CD4-positive, alpha-beta T cell treated with Interleukin-15 for 1 hour (primary cell): ENCODE results near the gene IFITM2.
"Not testable (repeated sequence)": the region's sequence is repeated elsewhere in the genome, so short reads cannot be mapped to it uniquely, and the experiment has no call there.

ENCODE experiments used
- DNase-seq: peaks from one replicate; pipeline ENCODE4 v3.0.0-alpha.2; 2020

IFITM2 gene

GRCh38 chr11:311013-311748 is 3.6 kb downstream of the IFITM2 start:
- not testable (repeated sequence) for DNase-seq

- no peak for DNase-seq
Observed at GRCh38 chr11:312092-312816, 4.6 kb downstream of the IFITM2 start.

DNA sequence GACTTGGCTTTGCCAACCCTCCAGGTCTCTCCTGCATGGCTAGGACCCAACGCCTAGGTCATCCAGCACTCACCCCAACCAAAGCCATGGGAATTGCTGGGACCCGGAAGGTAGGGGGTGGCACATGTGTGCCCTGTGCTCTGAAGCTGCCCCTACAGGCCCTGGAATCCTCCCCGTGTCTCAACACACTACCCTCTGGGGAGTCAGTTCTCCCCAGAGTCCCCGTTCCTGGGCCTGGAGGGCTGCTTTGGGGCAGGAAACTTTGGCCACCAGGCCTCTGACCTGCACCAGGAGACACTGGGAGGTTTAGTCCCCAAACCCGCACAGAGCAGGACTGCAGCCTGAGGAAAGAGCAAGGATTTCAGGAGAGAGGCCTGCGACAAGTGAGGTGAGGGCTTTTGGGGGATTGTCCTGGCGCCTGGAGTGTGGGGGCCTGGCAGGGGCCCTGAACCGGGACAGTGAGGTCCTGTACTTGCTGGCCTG is 5.7 kb downstream of the IFITM2 start:
- DNase-seq: no peak

DNA sequence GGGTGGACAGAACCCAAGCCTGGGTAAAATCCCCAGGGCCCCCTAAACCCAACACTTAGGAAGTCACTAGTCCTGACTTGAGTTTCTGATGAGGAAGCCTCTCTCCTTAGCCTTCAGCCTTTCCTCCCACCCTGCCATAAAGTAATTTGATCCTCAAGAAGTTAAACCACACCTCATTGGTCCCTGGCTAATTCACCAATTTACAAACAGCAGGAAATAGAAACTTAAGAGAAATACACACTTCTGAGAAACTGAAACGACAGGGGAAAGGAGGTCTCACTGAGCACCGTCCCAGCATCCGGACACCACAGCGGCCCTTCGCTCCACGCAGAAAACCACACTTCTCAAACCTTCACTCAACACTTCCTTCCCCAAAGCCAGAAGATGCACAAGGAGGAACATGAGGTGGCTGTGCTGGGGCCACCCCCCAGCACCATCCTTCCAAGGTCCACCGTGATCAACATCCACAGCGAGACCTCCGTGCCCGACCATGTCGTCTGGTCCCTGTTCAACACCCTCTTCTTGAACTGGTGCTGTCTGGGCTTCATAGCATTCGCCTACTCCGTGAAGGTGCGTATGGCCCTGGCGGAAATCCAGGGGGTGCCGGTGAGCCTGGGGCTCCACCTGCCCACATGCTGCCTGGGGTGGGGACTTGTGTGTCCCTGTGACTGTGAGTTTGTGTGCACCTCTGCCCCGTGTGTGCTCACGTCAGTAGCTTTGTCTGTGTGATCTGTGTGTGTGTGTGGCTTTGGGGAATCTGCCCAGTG is 6.4 kb downstream of the IFITM2 start, which contains the start of gene IFITM1:
Gene IFITM1, plus strand, starts transcription at position 254 of the 767 bp plus-strand sequence. Its CDS starts 131 bp downstream, at position 385.
- DNase-seq: peak; percentile 69

- DNase-seq: not testable (repeated sequence)
Observed at GRCh38 chr11:314554-314875, 6.9 kb downstream of the IFITM2 start.

- no peak for DNase-seq
Observed at GRCh38 chr11:315051-315481, 7.5 kb downstream of the IFITM2 start.

GRCh38 chr11:315516-315994 is 7.9 kb downstream of the IFITM2 start:
- DNase-seq: no peak

DNA sequence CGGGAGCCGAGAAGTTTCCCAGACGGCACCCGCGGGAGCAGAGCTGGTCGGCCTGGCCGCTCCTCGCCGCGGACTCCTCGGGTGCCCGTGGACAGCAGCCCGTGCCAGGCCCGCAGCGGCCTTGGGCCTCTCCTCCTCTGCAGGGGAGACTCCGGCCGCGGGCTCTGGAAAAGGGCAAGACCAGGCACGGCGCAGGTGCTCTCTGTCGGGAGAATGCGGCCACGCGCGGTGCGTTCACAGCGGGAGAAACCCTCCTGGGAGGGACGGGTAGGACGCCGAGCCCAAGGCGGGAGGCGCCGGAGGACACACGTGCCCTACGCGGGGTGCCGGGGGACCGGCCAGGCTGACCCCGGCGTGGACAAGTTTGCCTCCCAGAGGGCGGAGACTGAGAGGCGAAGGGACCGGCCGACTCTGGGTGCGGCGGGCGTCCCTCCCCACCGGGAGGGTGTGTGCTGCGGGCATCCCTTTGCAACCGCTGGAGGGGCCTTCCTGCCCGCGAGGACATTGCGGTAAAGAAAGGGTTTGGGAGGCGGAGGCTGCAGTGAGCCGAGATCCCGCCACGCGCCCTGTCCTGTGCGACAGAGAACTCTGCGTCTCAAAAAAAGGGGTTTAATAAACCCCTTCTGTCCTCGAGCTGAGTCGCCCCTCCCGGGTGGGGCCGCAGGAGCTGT is 8.6 kb downstream of the IFITM2 start:
- DNase-seq: no peak

GRCh38 chr11:316891-317301 is 9.3 kb downstream of the IFITM2 start:
- DNase-seq: no peak

- DNase-seq: not testable (repeated sequence)
Observed at GRCh38 chr11:317668-318404, 10.2 kb downstream of the IFITM2 start.

- not testable (repeated sequence) for DNase-seq
Observed at GRCh38 chr11:318405-319120, 10.9 kb downstream of the IFITM2 start.

DNA sequence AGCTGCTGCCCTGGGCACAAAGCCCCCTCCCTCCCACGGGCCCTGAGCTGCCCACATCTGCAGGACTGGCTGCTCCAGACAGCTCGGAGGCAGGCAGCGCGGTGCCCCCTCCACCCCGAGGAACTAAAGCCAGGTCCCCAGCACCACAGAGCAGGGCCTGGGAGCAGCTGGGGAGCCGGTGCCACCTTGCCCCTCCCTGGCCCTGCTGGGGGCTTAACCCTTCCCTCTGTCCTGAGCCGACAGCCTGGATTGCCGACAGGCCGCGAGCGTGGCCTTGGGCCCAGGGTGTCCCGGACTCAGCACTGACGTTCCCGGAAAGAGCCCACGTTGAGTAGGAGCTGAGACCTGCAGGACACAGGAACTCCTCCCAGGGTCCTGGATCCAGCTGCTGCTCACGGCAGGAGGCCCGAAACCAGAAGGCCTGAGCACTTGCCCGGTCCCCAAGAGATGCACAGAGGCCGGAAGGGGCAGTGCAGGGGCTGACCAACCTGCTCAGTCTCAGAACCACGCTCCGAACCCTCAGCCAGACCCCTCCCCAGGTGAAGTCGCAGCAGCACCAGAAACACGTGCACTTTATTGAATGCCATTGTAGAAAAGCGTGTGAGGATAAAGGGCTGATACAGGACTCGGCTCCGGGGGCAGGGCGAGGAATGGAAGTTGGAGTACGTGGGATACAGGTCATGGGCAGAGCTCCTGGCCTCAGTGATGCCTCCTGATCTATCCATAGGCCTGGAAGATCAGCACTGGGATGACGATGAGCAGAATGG is 11.7 kb downstream of the IFITM2 start:
- not testable (repeated sequence) for DNase-seq

GRCh38 chr11:319888-320273 is 12.3 kb downstream of the IFITM2 start:
- DNase-seq: not testable (repeated sequence)

DNA sequence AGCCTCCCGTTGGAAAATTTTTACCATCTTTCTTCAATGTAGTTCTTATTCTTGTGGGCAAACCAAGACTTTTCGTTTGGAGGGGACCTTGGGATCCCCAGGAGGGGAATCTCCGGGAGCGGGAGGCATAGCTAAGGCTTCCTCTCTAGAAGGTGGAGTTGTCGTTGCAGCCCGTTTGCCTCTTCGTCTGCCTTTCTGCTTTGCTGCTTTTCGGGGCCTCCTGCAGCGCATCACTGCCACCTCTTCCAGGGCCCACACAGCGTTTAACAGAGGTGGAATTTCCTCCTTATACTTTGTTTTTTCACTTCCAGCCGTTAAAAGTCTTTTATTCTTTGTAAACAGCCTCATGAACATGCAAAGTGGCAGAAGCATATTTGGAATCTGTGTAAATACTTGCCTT is 16.5 kb downstream of the IFITM2 start:
- DNase-seq: no peak

- DNase-seq: not testable (repeated sequence)
Observed at GRCh38 chr11:324593-325517, 17.2 kb downstream of the IFITM2 start.

GRCh38 chr11:325796-326591 is 18.4 kb downstream of the IFITM2 start:
- DNase-seq: no peak

- no peak for DNase-seq
Observed at GRCh38 chr11:326592-326841, 18.9 kb downstream of the IFITM2 start.

- DNase-seq: peak; percentile 85
Observed at GRCh38 chr11:326842-327580, 19.4 kb downstream of the IFITM2 start.
